HCEC 1CT (cell line): ENCODE measurements around the gene TRIO.

Experiments
- DNase-seq: peaks from one replicate; pipeline ENCODE4 v3.0.0-alpha.2; 2017

Gene TRIO

DNA sequence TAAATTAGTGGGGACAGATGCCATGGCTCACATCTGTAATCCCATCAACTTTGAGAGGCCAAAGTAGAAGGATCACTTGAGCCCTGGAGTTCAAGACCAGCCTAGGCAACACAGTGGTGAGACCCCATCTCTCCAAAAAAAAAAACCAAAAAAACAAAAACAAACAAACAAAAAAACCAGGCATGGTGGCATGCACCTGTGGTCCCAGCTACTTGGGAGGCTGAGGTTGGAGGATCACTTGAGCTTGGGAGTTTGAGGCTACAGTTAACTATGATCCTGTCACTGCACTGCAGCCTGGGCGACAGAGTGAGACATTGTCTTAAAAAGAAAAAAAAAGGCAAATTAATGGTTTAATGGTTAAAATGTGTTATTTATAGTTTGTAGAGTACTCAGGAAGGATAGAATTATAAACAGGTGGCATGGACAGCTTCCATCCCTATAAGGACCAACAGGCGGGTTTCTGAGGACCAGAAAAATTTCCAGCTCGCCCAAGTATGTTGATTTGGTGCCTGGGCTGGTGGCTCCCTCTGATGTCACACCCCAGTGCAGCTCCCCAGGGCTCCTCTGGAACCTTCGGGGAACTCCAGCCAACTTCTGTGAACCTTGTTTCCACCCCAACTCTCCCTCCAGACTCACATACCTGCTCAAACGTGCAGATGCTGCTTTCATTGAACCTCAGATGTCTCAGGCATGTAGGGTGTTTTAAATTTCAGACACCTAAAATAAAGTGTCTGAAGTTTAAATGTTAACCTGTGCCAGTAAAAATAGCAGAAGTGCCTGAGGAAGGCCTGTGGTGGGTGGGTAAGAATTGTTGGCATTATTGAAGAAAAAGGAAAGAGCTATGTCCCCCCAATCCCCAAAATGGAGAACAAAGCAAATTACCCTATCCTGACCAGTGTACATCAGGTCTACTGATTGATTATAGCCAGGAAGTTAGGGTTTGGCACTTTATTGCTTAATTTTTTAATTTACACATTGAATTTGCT lies 69.0 kb downstream of the TRIO start:
- DNase-seq: no peak

DNA sequence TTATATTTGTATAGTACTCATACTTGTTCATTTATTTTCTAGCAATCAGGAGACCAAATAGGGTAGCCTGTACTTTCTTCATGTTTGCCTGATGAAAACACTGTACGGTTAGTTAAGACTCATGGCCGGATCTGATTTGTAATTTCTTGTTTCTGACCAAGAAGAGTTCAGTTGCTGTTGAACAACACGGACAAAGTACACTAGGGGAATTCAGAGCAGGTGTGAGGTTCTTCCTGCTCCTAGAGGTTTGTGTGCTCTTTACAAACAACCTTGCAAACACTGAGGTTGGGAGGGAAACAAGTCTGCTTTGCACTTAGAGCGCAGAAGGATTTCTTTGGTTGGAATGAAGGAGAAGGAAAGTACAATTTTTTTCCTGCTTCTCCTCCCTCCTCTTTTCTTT lies 69.7 kb downstream of the TRIO start:
- DNase-seq: no peak

DNA sequence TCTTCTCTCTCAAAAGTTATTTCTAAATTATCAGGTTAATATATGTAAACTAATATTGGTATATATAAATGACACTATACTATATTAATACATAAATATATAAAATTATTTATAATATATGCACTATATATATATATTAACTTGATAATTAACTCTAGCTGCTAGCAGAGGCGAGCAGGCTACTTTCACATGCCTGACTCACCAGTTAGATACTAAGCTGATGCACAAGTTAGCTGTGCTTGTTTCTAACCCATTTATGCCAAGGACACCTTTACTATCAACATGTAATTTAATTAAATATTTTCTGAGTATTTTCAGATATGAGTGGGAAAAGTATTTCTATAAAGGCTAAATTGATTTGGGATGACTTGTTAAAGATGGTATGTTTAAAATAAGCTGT lies 70.1 kb downstream of the TRIO start:
- no peak for DNase-seq

DNA sequence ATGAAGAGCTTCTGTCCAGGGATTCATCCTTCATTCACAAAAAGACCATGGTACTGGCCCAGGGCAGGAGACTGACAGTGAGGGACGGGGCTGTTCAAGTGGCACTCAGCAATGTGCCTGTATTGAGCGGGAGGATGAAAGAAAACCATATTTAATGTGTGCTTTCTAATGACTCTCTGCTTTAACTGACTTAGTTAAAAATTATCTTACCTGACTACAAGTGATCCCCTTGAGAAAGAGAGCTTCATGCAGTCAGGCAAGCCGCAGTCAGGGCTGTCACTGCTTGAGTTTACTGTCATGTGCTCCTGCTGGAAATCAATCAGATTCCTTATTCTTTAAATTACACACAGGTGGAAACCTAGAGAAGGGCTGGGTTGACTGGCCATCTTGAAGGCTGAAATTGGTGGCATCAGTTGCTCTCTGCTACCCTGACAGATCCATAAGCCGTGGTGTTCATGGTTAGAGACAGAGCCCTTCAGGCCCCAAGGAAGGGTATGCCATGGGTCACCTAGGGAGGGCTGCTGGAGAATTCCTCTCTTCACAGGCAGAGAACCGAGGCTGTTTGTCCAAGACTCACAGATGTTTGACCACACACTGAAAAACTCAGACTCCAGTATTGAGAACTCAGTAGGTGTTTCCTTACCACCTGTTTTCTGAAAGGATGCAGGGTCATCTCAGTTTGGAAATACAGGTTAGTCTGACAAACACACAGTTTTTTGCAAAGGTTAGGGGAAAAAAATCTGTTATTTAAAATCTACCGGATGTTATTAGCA lies 70.9 kb downstream of the TRIO start:
- no peak for DNase-seq

DNA sequence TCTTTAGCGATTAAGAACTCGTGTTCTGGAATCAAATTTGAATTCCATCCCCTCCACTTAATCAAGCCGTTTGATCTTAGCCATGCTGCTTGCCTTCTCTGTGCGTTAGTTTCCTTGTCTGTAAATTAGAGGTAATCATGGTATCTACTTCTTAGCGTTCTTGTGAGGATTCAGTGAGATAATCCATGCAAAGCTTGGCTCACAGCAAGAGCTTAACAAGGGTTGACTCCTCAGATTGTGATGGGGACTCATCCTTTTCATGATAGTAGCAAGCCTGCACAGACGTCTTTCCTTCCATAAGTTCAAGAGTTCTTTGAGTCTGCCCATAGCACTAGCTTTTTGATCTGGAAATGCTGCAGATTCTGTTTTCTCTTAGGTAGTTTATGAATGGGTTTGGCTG lies 72.8 kb downstream of the TRIO start:
- no peak for DNase-seq

DNA sequence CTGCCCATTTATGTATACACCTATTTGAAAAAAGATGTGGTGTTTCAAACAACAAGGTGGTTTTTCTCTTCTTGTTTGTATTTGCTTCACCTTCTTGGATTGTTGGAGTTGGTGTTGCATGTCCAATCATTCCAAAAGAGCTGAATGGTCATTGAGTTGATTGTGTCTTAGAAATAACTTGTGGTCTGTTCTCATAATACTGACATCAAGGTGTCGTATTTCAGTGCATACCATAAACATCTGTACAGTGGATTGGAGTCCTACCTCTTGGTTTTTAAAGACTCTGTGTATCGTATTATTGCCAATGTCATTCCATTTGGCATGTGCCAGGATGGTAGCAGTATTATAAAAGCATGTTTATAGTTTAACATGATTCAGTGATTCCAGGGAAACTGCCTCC lies 73.2 kb downstream of the TRIO start:
- peak; percentile 41 for DNase-seq

DNA sequence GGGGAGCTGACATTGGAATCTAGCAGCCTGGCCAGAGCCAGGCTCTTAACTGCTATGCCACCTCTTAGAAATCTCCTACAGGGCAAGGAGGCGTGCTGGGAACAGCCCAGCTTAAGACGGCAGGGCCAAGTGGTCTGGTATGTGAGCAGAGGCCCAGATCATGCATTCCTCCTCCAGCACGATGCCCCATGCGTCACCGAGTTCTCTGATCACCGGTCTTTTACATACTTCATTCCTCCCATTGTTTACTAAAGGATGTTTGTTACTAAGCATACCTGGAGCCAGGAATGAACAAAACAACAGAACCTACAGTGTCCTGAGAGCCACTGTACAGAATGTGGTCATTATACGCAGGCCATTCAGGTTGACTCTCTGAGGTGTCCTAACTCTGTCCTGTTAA lies 73.8 kb downstream of the TRIO start:
- DNase-seq: no peak

DNA sequence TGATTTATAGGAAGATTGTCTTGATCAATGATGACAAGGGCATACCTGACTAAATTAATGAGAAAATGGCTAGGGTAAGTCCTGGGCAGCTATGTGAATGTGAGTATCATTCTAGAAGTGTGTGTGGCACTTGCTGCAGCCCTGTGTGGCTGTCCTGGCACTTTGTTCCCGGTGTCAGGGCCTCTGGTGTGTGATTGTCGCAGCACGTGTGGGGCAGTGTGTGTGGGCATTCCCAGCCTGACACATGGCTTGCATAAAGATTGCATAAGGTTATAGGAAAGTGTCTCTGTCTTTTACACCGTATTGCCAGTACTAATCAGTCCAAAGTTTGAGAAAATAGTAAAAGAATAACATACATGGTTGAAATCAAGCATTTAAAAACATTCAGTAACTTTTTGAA lies 74.4 kb downstream of the TRIO start:
- DNase-seq: no peak

DNA sequence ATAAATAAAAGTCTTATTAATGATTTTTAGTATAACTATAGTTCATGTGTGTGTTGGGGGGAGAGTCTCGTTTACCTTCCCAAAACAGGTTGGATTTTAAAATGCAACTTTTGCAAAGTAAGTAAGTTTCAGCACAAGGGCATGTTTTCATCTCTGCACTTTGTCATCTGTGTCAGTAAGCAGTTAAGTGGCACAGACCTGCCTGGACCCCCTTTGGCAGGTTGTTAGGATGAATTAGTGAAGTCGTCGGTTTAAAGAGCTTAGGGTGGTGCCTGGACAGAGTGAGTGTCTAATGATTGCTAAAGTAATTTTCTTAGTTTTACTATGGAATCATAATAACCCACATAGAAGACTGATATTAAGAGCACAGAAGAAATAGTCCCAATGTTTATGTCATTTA lies 74.9 kb downstream of the TRIO start:
- DNase-seq: no peak

DNA sequence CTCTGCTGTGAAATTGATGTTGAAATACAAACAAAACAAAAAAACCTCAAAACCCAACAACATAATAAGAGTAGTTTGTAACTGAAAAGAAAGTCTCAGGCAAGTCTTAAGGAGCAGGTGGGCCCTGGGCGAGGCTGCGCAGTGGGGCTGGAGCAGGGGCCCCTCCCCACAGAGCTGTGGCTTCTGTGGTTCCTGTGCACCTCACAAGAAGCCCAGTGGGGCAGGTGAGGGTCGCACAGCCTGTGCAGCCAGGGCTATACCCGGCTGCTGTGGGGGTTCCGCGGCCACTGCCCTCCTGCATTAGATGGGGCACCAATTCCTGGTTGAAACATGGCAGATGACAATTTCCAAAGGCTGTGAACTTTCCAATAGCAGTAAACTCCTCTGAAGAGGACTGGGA lies 75.3 kb downstream of the TRIO start:
- no peak for DNase-seq

DNA sequence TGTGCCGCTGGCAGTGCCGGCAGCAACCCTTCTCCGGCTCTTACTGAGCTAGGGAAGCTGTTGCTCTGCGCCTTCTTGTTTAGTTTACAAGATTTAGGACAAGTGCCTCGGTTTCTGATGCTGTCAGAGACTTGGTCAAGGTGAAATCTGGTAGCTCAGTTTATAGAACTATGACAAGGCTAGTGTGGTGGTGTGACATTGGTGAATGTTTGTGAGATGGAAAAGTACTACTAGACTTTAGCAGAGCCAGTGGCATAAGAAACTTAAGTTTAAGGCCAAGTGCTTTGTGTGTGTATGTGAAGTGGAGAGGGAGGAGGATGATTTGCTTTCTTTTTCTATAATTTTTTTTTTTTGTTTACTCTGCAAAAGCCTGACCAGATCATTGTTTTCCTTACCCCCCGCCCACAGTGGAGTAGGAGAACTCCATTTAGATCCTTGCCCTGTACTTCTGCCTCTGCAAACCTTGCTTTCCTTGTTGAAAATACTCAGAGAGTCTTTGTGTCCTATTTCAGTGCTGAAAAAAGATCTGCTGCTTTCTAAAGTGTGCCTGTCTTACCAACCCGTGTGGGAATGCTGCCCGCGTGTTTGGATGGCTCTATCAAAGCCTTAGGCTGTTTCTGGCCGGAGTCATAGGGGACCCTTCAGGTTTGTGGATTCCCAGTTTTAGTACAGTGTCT lies 75.9 kb downstream of the TRIO start:
- DNase-seq: no peak

DNA sequence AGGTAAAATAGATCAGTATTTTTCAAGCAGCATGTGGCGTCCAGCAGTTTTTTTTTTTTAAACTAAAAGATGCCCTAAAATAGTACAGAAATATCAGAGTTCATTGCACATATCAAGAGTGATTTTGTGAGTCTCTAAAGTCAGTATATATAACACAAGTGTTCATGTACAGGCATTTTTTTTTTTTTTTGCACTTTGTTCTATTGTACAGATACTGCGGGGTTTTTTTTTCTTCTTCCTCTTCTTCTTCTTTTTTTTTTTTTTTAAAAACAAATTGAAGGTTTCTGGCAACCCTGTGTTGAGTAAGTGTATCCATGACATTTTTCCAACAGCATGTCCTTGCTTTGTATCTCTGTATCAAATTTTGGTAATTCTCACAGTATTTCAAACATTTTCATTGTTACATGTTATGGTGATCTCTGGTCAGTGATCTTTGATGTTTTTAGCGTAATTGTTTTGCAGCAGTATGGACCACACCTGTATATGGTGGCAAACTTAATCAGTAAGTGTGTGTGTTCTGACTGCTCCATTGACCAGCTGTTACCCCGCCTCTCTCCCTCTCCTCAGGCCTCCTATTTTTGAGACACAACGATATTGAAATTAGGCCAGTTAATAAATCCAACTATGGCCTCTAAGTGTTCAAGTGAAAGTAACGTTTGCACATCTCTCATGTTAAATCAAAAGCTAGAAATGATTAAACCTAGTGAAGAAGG lies 76.8 kb downstream of the TRIO start:
- DNase-seq: no peak

DNA sequence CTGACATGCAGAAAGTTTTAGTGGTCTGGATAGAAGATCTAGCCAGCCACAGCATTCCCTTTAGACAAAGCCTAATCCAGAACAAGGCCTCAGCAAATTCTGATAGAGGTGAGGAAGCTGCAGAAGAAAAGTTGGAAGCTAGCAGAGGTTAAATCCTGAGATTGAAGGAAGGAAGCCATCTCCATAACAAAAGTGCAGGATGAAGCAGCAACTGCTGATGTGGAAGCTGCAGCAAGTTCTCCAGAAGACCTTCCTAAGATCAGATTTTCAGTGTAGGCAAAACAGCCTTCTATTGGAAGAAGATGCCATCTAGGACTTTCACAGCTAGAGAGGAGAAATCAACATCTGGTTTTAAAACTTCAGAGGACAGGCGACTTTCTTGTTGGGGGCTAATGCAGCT lies 77.5 kb downstream of the TRIO start:
- no peak for DNase-seq

DNA sequence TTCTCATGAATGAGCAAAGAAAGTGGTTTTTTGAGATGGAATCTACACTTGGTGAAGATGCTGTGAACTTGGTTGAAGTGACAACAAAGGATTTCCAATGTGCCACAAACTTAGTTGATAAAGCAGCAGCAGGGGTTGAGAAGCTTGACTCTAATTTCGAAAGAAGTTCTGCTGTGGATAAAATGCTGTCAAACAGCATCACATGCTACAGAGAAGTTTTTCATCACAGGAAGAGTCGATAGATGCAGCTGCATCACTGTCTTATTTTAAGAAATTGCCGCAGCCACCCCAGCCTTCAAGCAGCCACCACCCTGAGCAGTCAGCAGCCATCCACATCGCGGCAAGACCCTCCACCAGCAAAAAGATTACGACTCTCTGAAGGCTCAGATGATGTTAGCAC lies 78.6 kb downstream of the TRIO start:
- DNase-seq: no peak

DNA sequence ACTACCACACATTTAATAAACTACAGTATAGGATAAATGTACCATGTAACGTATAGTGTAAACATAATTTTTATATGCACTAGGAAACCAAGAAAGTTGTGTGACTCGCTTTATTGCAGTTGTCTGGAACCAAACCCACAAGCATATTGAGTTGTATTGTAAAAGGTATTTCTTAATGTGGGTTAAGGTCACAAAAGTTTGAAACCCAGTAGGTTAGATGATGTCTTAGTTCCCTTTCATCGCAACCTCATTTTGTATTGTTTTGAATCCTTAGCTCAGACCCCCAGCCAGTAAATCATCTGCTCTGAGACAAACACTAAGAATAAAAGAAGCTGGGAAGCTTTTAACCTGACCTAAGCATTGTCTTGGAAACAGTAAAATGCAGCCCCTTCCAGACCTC lies 79.1 kb downstream of the TRIO start:
- DNase-seq: no peak

DNA sequence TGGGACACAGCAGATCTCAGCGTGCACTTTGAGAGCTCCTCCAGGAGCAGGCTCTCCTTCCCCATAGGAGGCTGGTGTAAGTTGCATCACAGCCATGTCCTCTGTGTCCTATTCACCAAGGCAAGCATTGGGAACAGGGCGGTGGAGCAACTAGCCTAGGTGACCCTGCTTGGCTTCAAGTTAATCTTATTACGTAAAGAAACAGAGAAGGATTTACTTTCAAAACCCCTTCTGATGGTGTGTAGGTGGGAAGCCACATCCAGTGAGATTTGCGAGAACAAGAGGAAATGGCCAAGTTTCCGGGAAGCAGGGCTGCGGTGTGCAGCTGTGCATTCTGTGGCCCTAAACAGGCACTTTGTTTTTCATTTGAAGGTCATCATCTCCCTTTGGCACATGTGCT lies 80.2 kb downstream of the TRIO start:
- DNase-seq: no peak

DNA sequence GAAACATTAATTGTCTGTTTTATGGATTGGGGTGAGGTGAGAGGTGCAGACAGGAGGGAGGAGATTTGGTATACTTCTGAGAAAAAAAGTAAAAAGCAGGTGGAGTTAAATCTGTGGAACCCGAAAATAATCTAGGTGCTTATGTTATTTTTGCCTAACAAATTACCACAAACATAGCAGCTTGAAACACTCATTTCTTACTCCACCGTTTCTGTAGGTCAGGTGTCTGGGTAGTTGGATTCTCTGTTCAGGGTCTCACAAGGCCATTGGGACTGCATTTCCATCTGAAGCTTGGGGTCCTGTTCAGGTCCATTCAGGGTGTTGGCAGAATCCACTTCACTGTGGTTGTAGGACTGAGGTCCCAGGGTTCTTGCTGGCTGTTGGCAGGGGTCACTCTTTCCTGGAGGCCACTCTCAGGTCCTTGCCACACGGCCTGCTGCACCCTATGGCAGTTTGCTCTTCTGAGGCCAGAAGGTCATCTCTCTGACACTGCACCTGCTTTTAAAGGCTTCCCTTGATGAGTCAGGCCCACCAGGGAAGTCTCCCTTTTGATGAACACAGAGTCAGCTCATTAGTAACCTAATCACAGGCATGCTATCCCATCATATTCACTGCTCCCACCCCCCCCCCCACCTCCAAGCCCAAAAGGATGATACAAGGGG lies 82.2 kb downstream of the TRIO start:
- no peak for DNase-seq

DNA sequence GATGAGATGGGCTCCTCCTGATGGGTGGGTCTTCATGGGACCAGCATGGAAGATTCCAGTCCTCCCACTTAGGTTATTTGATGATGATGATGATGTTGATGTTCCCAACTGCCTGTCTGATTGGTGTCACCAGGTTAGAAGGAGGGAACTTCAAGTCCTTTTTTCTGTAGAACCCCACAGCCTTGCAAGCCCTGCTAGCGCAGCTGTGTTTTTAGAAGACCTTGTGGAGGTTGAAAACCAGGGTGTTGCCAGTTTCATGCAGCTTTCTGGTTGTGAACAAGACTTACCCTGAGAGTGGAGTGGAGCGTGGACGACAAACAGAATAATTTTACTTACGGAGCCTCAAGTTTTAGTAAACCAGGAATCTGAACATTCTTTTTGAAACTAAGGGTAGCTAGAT lies 83.0 kb downstream of the TRIO start:
- no peak for DNase-seq

DNA sequence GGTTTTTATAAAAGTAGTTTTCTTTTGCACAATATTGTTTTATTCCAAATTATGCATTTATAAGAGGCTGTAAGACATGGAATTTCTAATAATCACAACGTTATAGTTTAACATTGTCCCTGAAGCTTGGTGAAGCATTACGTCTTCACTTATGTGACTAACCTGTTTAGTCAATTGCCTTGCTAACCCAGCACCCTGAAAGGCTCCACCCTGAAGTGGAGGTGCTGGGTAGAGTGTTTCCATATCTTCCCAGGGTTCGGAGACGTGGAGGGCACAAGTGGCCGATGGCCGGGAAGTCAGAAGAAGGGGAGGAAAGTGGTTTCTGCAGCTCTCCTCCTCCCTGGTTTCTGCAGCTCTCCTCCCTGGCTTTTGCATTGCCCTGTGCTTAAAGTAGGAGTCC lies 83.4 kb downstream of the TRIO start:
- no peak for DNase-seq

DNA sequence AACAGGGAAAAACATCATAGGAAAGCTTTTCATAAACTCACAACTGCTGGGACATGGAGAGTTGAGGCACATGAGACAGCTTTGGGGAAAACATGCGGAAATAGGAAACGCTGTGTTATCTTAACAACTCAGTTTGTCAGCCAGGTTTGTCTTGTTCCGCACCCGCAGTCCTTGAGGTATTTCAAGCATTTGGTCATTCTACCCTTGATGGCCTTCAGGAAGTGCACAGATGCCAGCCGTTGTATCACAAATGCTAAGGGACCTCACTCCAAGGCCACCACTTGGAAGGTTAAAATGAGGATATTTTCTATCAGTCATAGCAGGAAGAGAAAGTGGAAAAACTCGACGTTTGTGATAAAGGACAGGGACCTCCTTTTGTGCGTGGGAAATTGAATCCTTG lies 83.8 kb downstream of the TRIO start:
- no peak for DNase-seq

DNA sequence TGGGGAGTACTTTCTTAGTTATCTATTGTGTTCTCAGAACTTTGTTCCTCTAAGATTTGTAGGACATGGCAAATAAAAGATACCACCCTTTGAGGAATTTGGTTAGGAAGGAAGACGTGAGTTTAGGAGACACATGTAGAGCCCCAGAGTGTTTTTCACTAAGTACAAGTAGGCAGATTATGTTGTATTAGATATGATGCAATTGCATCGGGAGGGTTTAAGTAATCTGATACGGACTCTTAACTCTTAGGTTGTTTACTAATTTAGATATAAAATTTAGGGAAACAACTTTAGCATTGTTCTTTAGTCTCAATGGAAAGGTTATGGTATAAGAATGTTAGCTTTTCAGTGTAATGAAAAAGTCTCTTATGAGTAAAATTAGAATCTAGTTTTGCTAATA lies 84.4 kb downstream of the TRIO start:
- DNase-seq: no peak

DNA sequence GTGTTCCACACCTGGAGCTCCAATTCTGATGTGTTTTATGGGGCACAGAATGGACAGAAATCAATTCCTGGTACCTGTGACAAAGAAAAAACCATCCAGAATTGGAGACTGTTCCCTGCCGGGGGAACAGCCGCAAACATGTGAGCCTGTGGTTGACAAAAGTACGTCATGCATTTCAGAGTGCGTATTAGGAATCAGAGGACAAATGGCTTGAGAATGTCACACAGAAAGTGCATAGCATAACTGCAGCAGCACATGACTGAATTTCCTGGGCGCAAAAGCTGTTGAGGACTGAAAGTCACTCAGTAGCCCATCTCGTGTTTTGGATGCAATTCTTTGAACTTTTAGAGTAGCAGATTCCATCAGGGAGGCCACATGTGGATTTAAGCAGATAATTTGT lies 85.1 kb downstream of the TRIO start:
- DNase-seq: no peak

DNA sequence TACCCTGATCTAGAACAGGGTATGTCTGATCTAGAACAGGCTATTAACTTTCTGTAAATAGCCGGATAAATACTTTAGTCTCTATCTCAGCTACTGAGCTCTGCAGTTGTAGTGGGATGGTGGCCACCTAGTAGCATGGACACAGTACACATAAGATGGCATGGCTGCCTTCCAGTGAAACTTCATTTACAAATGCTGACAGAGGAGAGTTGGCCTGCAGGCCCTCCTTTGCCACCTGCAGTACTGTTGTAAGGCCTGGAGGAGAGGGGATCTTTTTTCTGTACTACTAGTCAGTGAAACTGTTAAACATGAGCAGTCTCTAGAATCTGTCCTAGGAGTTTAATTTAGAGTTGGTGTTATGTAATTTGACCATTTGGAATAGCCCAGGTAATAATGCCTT lies 86.0 kb downstream of the TRIO start:
- no peak for DNase-seq
